HL-60 (cell line): ENCODE data around the gene XRCC4.

Experiments
- GABPA ChIP-seq: IDR thresholded peaks from 2 replicates; pipeline ENCODE4 v1.6.1; 2012; ENCODE audit warnings: low read depth
- POLR2AphosphoS5 ChIP-seq: IDR thresholded peaks from 2 replicates; pipeline ENCODE4 v1.6.1; 2012; ENCODE audit warnings: low read depth
- TF ChIP-seq, protein P1 (sequence below): IDR thresholded peaks from one replicate; pipeline ENCODE4 v1.5.1; 2011; ENCODE audit warnings: low read length, control low read depth, inconsistent platforms; ENCODE audit not compliant: insufficient read depth

DNA sequence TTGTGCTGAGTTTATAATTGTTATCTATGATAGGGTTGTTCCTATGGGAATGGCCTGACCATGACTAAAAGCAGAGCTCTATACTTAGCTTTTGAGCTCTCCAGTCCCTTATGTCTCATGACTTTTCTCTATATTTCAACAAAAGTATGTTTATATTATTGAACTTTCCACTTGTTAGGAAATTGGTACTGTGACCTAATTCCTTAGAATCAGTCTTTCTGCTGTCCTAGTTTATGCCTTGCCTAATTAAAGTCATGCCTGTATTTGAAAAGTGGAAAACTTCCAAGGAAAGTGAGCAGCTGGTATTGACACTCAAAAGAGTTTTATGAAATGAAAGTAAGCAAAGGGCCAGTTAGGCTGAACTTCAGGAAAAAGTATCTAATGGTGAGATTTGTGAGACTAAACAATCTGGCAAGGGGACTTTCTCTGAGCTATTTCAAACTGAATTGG is 68.6 kb downstream of the XRCC4 start:
- TF ChIP-seq POLR2AphosphoS5 (no peak), GABPA (no peak)
- TF ChIP-seq, protein P1, sequence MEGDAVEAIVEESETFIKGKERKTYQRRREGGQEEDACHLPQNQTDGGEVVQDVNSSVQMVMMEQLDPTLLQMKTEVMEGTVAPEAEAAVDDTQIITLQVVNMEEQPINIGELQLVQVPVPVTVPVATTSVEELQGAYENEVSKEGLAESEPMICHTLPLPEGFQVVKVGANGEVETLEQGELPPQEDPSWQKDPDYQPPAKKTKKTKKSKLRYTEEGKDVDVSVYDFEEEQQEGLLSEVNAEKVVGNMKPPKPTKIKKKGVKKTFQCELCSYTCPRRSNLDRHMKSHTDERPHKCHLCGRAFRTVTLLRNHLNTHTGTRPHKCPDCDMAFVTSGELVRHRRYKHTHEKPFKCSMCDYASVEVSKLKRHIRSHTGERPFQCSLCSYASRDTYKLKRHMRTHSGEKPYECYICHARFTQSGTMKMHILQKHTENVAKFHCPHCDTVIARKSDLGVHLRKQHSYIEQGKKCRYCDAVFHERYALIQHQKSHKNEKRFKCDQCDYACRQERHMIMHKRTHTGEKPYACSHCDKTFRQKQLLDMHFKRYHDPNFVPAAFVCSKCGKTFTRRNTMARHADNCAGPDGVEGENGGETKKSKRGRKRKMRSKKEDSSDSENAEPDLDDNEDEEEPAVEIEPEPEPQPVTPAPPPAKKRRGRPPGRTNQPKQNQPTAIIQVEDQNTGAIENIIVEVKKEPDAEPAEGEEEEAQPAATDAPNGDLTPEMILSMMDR: no peak
